ENCODE results near the gene ZNF222.

DNA sequence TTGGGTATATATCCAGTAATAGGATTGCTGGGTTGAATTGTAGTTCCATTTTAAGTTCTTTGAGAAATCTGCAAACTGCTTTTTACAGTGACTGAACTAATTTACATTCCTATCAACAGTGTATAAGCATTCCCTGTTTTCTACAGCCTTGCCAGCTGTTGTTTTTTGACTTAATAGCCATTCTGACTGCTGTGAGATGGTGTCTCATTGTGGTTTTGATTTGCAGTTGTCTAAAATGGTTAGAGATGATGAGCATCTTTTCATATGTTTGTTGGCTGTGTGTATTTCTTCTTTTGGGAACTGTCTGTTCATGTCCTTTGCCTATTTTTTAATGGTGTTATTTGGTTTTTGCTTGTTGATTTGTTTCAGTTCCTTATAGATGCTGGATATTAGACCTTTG lies 4.0 kb upstream of the ZNF222 start:
- TF ChIP-seq TAF1 (IDR thresholded peaks at IDR 0.05; ENCODE audit: borderline replicate concordance, low read depth, low read length), result no peak
- no peak for TF ChIP-seq POLR2A (IDR thresholded peaks at IDR 0.05; ENCODE audit: low read depth, low read length)

Measured in GM12892 (cell line).